WI38 (cell line): ENCODE data around the gene PIEZO1.

Experiments
- H3K4me3 ChIP-seq: 2 replicates; pipeline ENCODE4 v1.5.1; 2011; ENCODE audit warnings: low read depth, mild to moderate bottlenecking, control low read depth, low read length
- CTCF ChIP-seq: IDR thresholded peaks from 2 replicates; pipeline ENCODE4 v1.5.1; 2012; ENCODE audit warnings: low read depth, mild to moderate bottlenecking, control low read depth, low read length

PIEZO1 gene

GRCh38 chr16:88692861-88693260 is 92.2 kb downstream of the PIEZO1 start:
- TF ChIP-seq CTCF, result no peak
- no peak overlapping the region for H3K4me3 ChIP-seq

GRCh38 chr16:88691924-88692560 is 93.0 kb downstream of the PIEZO1 start:
- H3K4me3 ChIP-seq, result no peak overlapping the region
- TF ChIP-seq CTCF, result no peak

- TF ChIP-seq CTCF, result no peak
Measured at GRCh38 chr16:88691129-88691813, 93.7 kb downstream of the PIEZO1 start.

GRCh38 chr16:88690341-88691128 is 94.5 kb downstream of the PIEZO1 start:
- no peak overlapping the region for H3K4me3 ChIP-seq
- no peak for TF ChIP-seq CTCF

More at GRCh38 chr16:88691129-88691813, 93.7 kb downstream of the PIEZO1 start:
- no peak overlapping the region for H3K4me3 ChIP-seq

- no peak for TF ChIP-seq CTCF
- H3K4me3 ChIP-seq, result no peak overlapping the region
Measured at GRCh38 chr16:88688013-88688778, 96.8 kb downstream of the PIEZO1 start.

GRCh38 chr16:88687676-88688012 is 97.4 kb downstream of the PIEZO1 start:
- H3K4me3 ChIP-seq, result no peak overlapping the region
- no peak for TF ChIP-seq CTCF
